GM12872 (cell line): Measurements from ENCODE around the gene DMXL1.

Experiments used
- TF ChIP-seq, protein P1 (sequence below): IDR thresholded peaks from 3 replicates; pipeline ENCODE4 v1.5.1; 2011; ENCODE audit warnings: low read depth, mild to moderate bottlenecking, low read length, moderate library complexity; ENCODE audit not compliant: insufficient read depth

The DMXL1 gene

DNA sequence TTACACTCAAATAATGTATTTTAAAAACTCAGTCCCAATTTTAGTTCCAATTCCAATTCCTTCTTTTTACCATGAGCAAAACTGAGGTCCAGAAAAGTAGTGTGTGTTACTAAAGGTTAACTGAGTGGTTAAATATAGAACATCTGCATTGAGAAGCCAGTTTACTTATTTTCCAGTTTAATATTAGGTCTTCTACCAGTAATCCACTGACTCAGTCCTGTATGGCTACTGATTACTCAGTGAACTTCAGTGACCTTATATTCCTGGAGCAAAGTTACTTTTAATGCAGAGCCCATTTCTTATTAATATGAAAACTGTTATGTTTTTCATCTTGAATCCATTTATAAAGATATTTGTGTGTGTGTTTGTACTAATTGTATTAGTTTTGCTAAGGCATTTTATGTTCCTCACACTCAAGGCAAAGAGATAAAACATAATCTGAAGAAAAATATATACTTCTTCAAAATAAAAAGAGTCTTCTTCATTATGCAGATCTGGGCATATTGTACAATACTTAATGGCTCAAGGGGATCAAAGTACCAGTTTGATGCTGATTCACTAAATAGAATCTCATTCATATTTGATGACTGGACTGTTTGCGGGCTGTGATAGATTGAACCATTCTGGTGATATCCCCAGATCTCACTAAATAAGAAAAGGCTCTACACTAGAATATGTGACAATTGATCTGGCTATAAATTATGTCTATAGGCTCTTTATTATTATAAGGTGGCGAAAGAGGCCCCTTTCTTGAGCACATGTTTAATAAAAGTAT, 60.8 kb downstream of the DMXL1 start:
- TF ChIP-seq, protein P1, sequence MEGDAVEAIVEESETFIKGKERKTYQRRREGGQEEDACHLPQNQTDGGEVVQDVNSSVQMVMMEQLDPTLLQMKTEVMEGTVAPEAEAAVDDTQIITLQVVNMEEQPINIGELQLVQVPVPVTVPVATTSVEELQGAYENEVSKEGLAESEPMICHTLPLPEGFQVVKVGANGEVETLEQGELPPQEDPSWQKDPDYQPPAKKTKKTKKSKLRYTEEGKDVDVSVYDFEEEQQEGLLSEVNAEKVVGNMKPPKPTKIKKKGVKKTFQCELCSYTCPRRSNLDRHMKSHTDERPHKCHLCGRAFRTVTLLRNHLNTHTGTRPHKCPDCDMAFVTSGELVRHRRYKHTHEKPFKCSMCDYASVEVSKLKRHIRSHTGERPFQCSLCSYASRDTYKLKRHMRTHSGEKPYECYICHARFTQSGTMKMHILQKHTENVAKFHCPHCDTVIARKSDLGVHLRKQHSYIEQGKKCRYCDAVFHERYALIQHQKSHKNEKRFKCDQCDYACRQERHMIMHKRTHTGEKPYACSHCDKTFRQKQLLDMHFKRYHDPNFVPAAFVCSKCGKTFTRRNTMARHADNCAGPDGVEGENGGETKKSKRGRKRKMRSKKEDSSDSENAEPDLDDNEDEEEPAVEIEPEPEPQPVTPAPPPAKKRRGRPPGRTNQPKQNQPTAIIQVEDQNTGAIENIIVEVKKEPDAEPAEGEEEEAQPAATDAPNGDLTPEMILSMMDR = no peak

DNA sequence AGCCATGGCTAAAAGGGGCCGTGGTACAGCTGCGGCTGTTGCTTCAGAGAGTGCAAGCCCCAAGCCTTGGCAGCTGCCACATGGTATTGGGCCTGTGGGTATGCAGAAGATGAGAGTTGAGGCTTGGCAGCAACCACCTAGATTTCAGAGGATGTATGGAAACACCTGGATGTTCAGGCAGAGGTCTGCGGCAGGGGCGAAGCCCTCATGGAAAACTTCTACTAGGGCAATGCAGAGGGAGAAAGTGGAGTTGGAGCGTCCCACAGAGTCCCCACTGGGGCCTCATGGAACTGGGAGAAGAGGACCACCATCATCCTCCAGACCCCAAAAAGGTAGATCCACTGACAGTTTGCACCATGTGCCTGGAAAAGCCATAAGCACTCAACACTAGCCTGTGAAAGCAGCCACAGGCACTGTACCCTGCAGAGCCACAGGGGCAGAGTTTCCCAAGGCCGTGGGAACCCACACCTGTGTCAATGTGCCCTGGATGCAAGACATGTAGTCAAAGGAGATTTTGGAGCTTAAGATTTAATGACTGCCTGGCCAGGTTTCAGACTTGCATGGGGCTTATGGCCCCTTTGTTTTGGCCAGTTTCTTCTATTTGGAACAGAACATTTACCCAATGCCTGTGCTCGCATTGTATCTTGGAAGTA, 65.9 kb downstream of the DMXL1 start:
- TF ChIP-seq, protein P1 = no peak

DNA sequence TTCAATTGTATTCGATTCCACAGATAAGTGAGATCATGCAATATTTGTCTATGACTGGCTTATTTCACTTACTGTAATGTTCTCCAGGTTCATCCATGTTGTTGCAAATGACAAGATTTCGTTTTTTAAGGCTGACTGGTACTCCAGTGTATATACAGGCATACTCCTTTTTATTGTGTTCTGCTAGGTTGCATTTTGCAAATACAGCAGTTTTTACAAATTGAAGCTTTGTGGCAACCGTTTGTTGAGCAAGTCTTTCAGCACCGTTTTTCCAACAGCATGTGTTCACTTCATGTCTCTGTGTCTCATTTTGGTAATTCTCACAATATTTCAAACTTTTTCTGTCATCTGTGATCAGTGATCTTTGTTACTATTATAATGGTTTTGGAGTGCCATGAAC, 82.7 kb downstream of the DMXL1 start:
- TF ChIP-seq, protein P1 = no peak

DNA sequence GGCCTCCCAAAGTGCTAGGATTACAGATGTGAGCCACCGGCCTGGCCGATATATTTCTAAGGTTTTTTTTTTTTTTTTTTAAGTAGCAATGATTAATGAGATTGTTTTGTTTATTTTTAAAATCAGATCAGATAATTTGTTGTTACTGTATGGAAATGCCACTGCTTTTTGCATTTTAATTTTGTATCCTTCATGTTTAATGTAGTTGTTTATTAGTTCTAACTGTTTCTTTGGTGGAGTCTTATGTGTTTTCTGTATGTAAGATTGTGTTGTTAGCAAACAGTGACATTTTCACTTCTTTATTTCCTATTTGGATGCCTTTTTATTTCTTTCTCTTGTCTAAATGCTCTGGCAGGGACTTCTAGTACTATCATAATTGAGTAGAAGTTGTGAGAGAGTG, 87.3 kb downstream of the DMXL1 start:
- TF ChIP-seq, protein P1 = no peak

DNA sequence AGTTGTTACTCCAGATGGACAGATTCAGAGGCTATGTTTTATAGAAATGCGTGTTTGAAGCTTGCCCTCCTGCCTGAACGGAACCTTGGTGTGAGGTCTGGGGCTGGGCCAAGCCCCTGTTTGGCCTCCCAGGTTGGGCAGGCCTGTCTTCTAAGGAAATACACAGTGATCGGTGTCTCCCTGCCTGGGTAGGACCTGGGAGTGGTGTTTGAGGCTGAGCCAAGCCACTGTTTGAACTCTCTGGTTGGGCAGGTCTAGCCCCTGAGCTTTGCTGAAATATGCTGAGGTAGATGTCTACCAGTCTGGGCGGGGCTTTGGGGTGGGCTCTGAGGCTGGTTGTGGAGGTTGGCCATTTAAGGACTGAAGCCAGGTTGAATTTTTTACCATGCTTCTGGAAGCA, 90.5 kb downstream of the DMXL1 start:
- TF ChIP-seq, protein P1 = no peak

DNA sequence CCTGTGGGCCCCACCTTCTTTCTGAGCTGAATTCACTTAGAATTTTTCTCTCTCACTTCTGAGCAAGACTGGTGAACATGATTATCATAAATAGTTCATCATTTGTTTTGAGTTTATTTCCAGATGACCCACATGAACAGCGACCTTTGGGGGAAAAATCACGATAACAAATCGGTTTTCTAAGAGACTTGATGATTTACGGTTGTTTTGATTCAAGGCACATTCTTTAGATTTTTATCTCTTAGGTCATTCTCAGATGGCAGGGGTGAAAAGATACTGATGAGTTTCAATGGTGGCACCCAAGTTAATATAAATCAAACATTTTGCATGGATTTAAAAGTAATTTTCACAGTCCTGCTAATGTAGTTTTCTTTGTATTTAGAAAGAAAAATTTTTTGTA, 95.1 kb downstream of the DMXL1 start:
- TF ChIP-seq, protein P1 = no peak

DNA sequence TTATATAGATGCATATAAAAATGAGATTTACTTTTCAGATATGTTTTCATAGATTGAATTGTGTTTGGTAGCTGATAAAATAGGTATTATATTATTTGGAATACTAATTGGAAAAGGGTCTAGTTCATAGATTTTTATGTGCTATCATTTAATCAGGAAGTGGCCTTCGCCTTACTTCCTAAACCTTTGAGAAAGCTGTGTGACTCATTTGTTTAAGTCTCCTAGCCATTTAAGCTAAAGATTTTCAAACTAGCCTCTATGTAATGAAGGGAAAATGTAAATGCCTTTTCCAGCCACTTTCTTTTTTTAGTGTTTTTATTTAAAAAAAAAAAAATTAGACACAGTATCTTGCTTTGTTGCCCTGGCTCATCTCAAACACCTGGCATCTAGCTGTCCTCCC, 97.5 kb downstream of the DMXL1 start:
- TF ChIP-seq, protein P1 = no peak
